H1 (cell line): Measurements from ENCODE around the gene CKLF. TPM values are rescaled to one million over a fixed set of nuclear protein-coding genes. Genes with fewer than 3 reads are reported as not detected.
"Not testable (repeated sequence)": the region's sequence is repeated elsewhere in the genome, so short reads cannot be mapped to it uniquely, and the experiment has no call there.

Source experiments
- CTCF ChIA-PET: fragments of 300-600 bp; sonication (Branson Sonifier 250); formaldehyde crosslinking; loops from one replicate; lab custom pipeline; 2021; ENCODE audit not compliant: partially characterized antibody; lab: Charles Lee
- POLR2A ChIA-PET: fragments of 300-600 bp; sonication (Branson Sonifier 250); formaldehyde crosslinking; loops from one replicate; lab custom pipeline; 2021; ENCODE audit warnings: inconsistent platforms; ENCODE audit not compliant: partially characterized antibody; lab: Charles Lee
- DNase-seq, 2 experiments: peaks; one replicate each; pipeline versions ENCODE4 v3.0.0 to v3.0.0-alpha.2; 2010 to 2022; ENCODE audit warnings: low spot score in 2 of 2, low read depth in 1 of 2, mixed read lengths in 1 of 2
- FAIRE-seq: peaks from 2 replicates; lab custom pipeline; 2011; peaks lifted over from hg19 to GRCh38; lab: Jason Lieb, UNC
- H2AFZ ChIP-seq: 2 replicates; pipeline ENCODE4 v1.8.1; 2012; ENCODE audit warnings: low read length, inconsistent platforms
- H2AK5ac ChIP-seq: 2 replicates; pipeline ENCODE4 v1.6.1; 2013; ENCODE audit warnings: low read depth, low read length
- H2BK120ac ChIP-seq: replicated peaks from 2 replicates; pipeline ENCODE3; 2013; ENCODE audit warnings: low read depth, low read length, inconsistent platforms
- H2BK12ac ChIP-seq: 2 replicates; pipeline ENCODE4 v1.6.1; 2013; ENCODE audit warnings: low read depth, low read length
- H2BK15ac ChIP-seq: 2 replicates; pipeline ENCODE4 v1.6.1; 2013; ENCODE audit warnings: low read length
- H2BK20ac ChIP-seq: 2 replicates; pipeline ENCODE4 v1.6.1; 2013; ENCODE audit warnings: low read length
- H2BK5ac ChIP-seq: 2 replicates; pipeline ENCODE4 v1.6.1; 2013; ENCODE audit warnings: low read depth, low read length
- H3K14ac ChIP-seq: 2 replicates; pipeline ENCODE4 v1.6.1; 2013; ENCODE audit warnings: inconsistent platforms; ENCODE audit not compliant: insufficient read length
- H3K18ac ChIP-seq: 2 replicates; pipeline ENCODE4 v1.6.1; 2013; ENCODE audit warnings: low read length; ENCODE audit errors: extremely low read depth
- H3K23ac ChIP-seq: 2 replicates; pipeline ENCODE4 v1.6.1; 2013; ENCODE audit warnings: inconsistent platforms; ENCODE audit not compliant: insufficient read length
- H3K23me2 ChIP-seq: 2 replicates; pipeline ENCODE4 v1.6.1; 2013; ENCODE audit warnings: low read depth, low read length
- H3K27ac ChIP-seq: 2 replicates; pipeline ENCODE4 v1.6.1; 2011; ENCODE audit warnings: low read depth, low read length, inconsistent platforms
- H3K27me3 ChIP-seq, 4 experiments: replicated peaks in 1 of 4; 1 replicate in 1 of 4; 2 replicates in 3 of 4; pipeline versions ENCODE4 v1.6.1 to v1.8.1; 2011 to 2013; ENCODE audit warnings: low read length in 3 of 4, mild to moderate bottlenecking in 3 of 4, inconsistent platforms in 2 of 4, mixed read lengths in 2 of 4, moderate library complexity in 1 of 4; ENCODE audit not compliant: control insufficient read depth in 3 of 4, insufficient read depth in 3 of 4; ENCODE audit errors: extremely low read depth in 1 of 4
- H3K36me3 ChIP-seq, 4 experiments: 2 replicates each; pipeline versions ENCODE4 v1.6.1 to v1.8.1; 2011 to 2013; ENCODE audit warnings: mild to moderate bottlenecking in 4 of 4, low read length in 3 of 4, moderate library complexity in 2 of 4, control low read depth in 1 of 4, inconsistent platforms in 1 of 4; ENCODE audit not compliant: insufficient read depth in 4 of 4, control insufficient read depth in 2 of 4
- H3K4ac ChIP-seq: replicated peaks from 2 replicates; pipeline ENCODE3; 2013; ENCODE audit warnings: low read length, low read depth, mixed read lengths, inconsistent platforms; ENCODE audit not compliant: insufficient read length
- H3K4me1 ChIP-seq, 4 experiments: replicated peaks in 1 of 4; 1 replicate in 1 of 4; 2 replicates in 3 of 4; pipeline versions ENCODE4 v1.6.1 to v1.8.1; 2011 to 2013; ENCODE audit warnings: low read length in 3 of 4, inconsistent platforms in 2 of 4, mixed read lengths in 1 of 4; ENCODE audit not compliant: insufficient read depth in 4 of 4, control insufficient read depth in 3 of 4
- H3K4me2 ChIP-seq, 2 experiments: 2 replicates each; pipeline versions ENCODE4 v1.6.1 to v1.8.1; 2011 to 2013; ENCODE audit warnings: low read depth in 2 of 2, low read length in 2 of 2, control low read depth in 1 of 2, inconsistent platforms in 1 of 2, mild to moderate bottlenecking in 1 of 2; ENCODE audit not compliant: insufficient read depth in 1 of 2
- H3K4me3 ChIP-seq, 4 experiments: fragments of 200-600, 300-600 bp in 1 of 4; sonication (generic), shearing (Covaris generic), sonication (Bioruptor Twin) in 1 of 4; 2 replicates each; pipeline versions ENCODE4 v1.5.1 to v1.8.1; 2011 to 2016; ENCODE audit warnings: low read length in 4 of 4, low read depth in 3 of 4, control low read depth in 2 of 4, inconsistent platforms in 2 of 4, mild to moderate bottlenecking in 2 of 4, mixed read lengths in 1 of 4, moderate library complexity in 1 of 4; ENCODE audit not compliant: insufficient read depth in 2 of 4; ENCODE audit errors: extremely low read depth in 1 of 4
- H3K56ac ChIP-seq: replicated peaks from 2 replicates; pipeline ENCODE3; 2013; ENCODE audit warnings: low read depth, mild to moderate bottlenecking, mixed read lengths, low read length, inconsistent platforms; ENCODE audit not compliant: insufficient read length
- H3K79me1 ChIP-seq: 2 replicates; pipeline ENCODE4 v1.6.1; 2013; ENCODE audit warnings: low read depth, low read length, control low read depth
- H3K79me2 ChIP-seq, 2 experiments: 2 replicates each; pipeline versions ENCODE4 v1.6.1 to v1.8.1; 2012 to 2013; ENCODE audit warnings: low read length in 2 of 2, mild to moderate bottlenecking in 2 of 2, inconsistent platforms in 1 of 2; ENCODE audit not compliant: insufficient read depth in 2 of 2, control insufficient read depth in 1 of 2
- H3K9ac ChIP-seq, 4 experiments: replicated peaks in 1 of 4; 1 replicate in 1 of 4; 2 replicates in 3 of 4; pipeline versions ENCODE4 v1.6.1 to v1.8.1; 2011 to 2013; ENCODE audit warnings: low read depth in 3 of 4, low read length in 3 of 4, control low read depth in 2 of 4, mild to moderate bottlenecking in 2 of 4, moderate library complexity in 2 of 4, inconsistent platforms in 1 of 4; ENCODE audit errors: extremely low read depth in 1 of 4
- H3K9me3 ChIP-seq, 2 experiments: 2 replicates each; pipeline versions ENCODE4 v1.6.1 to v1.8.1; 2012 to 2013; ENCODE audit warnings: mild to moderate bottlenecking in 2 of 2, moderate library complexity in 2 of 2, control low read depth in 1 of 2, inconsistent platforms in 1 of 2, low read depth in 1 of 2, low read length in 1 of 2, mixed read lengths in 1 of 2; ENCODE audit not compliant: insufficient read depth in 2 of 2
- H4K20me1 ChIP-seq, 2 experiments: replicated peaks in 1 of 2; 2 replicates each; pipeline versions ENCODE3 to v1.8.1; 2011 to 2013; ENCODE audit warnings: inconsistent platforms in 2 of 2, low read length in 2 of 2, mild to moderate bottlenecking in 1 of 2; ENCODE audit not compliant: insufficient read depth in 2 of 2, control insufficient read depth in 1 of 2
- H4K5ac ChIP-seq: 2 replicates; pipeline ENCODE4 v1.6.1; 2013; ENCODE audit warnings: low read length, low read depth, mixed read lengths, inconsistent platforms; ENCODE audit not compliant: insufficient read length
- H4K8ac ChIP-seq: 2 replicates; pipeline ENCODE4 v1.8.0; 2013; ENCODE audit warnings: mild to moderate bottlenecking, moderate library complexity, low read length, inconsistent platforms; ENCODE audit not compliant: insufficient read depth; ENCODE audit errors: extremely low read depth
- H4K91ac ChIP-seq: replicated peaks from 2 replicates; pipeline ENCODE3; 2013; ENCODE audit warnings: low read length, mixed read lengths, inconsistent platforms; ENCODE audit not compliant: insufficient read length
- WGBS, 2 experiments: shearing (Covaris generic) in 1 of 2; methylation state at CpG; one replicate each; pipeline versions ENCODE4 v1.1.6 to v1.1.7; 2013 to 2015; ENCODE audit warnings: low lambda C conversion rate in 2 of 2, mixed read lengths in 2 of 2, inconsistent platforms in 1 of 2, low coverage in 1 of 2, missing lambda C conversion rate in 1 of 2; ENCODE audit not compliant: insufficient replicate concordance in 2 of 2, insufficient coverage in 1 of 2, insufficient read length in 1 of 2; ENCODE audit errors: extremely low coverage in 1 of 2, missing lambda C conversion rate in 1 of 2; 5-methylcytosine and 5-hydroxymethylcytosine counted together
- polyA plus RNA-seq, 7 experiments: library from polyadenylated mRNA; depleted of rRNA in 3 of 7; stranded (reverse) in 5 of 7; unstranded in 2 of 7; fragments of >200 nt in 5 of 7; fragments of 200-250 nt in 2 of 7; gene quantifications; 1 replicate in 5 of 7; 2 replicates in 1 of 7; 4 replicates in 1 of 7; pipeline versions ENCODE4 v1.2.1 to v1.2.3, GENCODE V29; 2011 to 2013; ENCODE audit warnings: missing spikeins in 2 of 7, mixed read lengths in 2 of 7
- total RNA-seq: library from RNA; stranded (reverse); fragmentation: NEBNext Ultra II Directional; extraction: Animal tissue kit (Norgen Biotek cat#: 25700); gene quantifications from 2 replicates; pipeline ENCODE4 v1.2.1, GENCODE V29; 2021

CKLF gene
- total and polyA plus RNA-seq, 2 of the 8 experiments (the other 6 are each of a cell fraction or from before 2014, with no cell fraction given), result 21.1 to 63.5 TPM

- WGBS, 2 experiments, result 86% methylated on average over 11 of the region's 17 CpGs; no CpG with 5 or more reads in 1 of the 2 experiments
Observed at GRCh38 chr16:66514391-66514790, 38.0 kb upstream of the CKLF start.

More at GRCh38 chr16:66514391-66514790, 38.0 kb upstream of the CKLF start:
- H3K23me2 ChIP-seq, H3K4me2 ChIP-seq, H2BK5ac ChIP-seq, DNase-seq, H3K79me2 ChIP-seq, H2BK120ac ChIP-seq, H4K5ac ChIP-seq, H2BK20ac ChIP-seq, H4K91ac ChIP-seq, H3K23ac ChIP-seq, FAIRE-seq, H3K18ac ChIP-seq, H3K14ac ChIP-seq, H3K27me3 ChIP-seq, H3K27ac ChIP-seq, H3K36me3 ChIP-seq, H3K4me3 ChIP-seq, H2AFZ ChIP-seq, H3K4ac ChIP-seq, H2BK12ac ChIP-seq, CTCF ChIA-PET, H3K56ac ChIP-seq, H2AK5ac ChIP-seq, POLR2A ChIA-PET, H2BK15ac ChIP-seq, H3K79me1 ChIP-seq, H4K20me1 ChIP-seq, H3K9me3 ChIP-seq, H3K9ac ChIP-seq, H4K8ac ChIP-seq: not testable (repeated sequence)
- peaks cover 8 to 27% (median 15%) of the 10 kb centered on the region in 4 experiments; a peak in 6 of 7 replicates for H3K4me1 ChIP-seq
